Omental fat pad (tissue), 4 donors: ENCODE data around the gene CNTNAP2. TPM values are rescaled to one million over a fixed set of nuclear protein-coding genes. Genes with fewer than 3 reads are reported as not detected.

Experiments
- ATAC-seq: fragments of 150-250 bp; one replicate; pipeline ENCODE4 v1.9.1; 2016; ENCODE audit warnings: mild to moderate bottlenecking, moderate library complexity; ENCODE audit not compliant: low FRiP score
- DNase-seq: peaks from one replicate; pipeline ENCODE4 v3.0.0-alpha.2; 2019; ENCODE audit warnings: low spot score
- total RNA-seq, 4 donors: library from RNA; depleted of rRNA; stranded (reverse); fragments of >200 nt; gene quantifications; one replicate each; pipeline ENCODE4 v1.1.0, GENCODE V29; 2016
- TF ChIP-seq, protein P1 (sequence below), 3 donors: fragments of 450-650 bp; IDR thresholded peaks; one replicate each; pipeline ENCODE4 v1.5.1; 2016 to 2017; ENCODE audit warnings: antibody characterized with exemption in 3 of 3, mild to moderate bottlenecking in 3 of 3, moderate library complexity in 2 of 3

The CNTNAP2 gene
- total RNA-seq, 4 donors from 2014 or later = 0.38 to 1.5 (median 1.1) TPM; not detected in 1

DNA sequence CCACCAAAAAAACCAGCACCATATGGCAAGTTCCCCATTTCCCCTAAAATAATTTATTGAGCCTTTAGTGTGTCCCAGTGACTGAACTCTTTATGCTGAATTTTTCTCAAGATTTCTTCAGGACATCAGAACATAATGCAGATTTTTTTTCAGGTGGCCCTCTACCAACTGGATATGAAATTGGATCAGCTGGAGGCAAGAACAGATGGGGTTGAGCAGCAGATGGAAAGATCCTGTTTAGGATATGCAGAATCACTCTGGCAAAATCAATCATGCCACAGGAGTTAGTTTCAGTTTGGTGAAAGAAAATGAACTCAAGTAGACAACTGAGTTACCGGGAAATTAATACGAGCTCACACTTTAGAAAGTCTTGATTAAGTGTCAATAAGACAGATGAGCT, 1712.4 kb downstream of the CNTNAP2 start:
- TF ChIP-seq, protein P1, sequence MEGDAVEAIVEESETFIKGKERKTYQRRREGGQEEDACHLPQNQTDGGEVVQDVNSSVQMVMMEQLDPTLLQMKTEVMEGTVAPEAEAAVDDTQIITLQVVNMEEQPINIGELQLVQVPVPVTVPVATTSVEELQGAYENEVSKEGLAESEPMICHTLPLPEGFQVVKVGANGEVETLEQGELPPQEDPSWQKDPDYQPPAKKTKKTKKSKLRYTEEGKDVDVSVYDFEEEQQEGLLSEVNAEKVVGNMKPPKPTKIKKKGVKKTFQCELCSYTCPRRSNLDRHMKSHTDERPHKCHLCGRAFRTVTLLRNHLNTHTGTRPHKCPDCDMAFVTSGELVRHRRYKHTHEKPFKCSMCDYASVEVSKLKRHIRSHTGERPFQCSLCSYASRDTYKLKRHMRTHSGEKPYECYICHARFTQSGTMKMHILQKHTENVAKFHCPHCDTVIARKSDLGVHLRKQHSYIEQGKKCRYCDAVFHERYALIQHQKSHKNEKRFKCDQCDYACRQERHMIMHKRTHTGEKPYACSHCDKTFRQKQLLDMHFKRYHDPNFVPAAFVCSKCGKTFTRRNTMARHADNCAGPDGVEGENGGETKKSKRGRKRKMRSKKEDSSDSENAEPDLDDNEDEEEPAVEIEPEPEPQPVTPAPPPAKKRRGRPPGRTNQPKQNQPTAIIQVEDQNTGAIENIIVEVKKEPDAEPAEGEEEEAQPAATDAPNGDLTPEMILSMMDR (IDR thresholded peaks at IDR 0.05) = no peak

DNA sequence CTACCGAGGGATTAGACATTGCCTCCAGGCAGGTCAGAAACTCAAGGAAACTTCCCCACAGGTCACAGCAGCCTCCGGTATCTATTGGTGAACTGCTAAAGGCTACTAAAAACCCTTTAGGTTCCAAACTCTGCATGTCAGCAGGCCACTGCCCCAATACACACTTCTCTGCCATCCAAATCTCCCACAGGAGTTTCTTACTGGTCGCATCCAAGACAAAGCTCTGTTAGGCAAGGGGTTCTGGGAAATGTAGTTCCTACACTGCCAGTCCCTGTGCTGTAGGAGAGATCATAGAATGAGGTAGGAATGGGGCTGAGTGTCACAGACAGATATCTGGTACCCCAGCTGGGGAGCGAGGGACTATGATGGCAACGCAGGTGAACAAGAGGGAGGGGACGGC, 1717.0 kb downstream of the CNTNAP2 start:
- no peak for ATAC-seq
- DNase-seq = no peak
- TF ChIP-seq, protein P1 (IDR thresholded peaks at IDR 0.05) = no peak

More for the DNA sequence above, 1712.4 kb downstream of the CNTNAP2 start:
- ATAC-seq = no peak
- DNase-seq = no peak

DNA sequence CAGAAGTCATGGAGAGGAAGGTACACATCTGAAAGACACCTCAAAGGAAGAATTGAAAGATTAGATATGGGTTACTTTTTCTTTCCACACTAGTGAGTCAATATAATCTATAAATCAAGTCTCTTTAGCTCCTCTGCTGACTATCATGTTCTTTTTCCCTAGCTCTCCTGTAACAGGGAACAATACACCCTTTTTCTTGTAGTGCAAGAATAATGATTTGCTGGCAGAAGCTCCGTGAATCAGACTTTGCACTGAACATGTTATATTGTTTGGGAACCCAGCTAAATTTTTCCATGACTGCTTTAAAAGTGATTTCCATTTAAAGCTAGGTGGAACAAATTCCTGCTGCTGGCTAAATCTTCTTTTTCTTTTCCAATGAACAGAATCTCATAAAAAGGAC, 1717.4 kb downstream of the CNTNAP2 start:
- TF ChIP-seq, protein P1 (IDR thresholded peaks at IDR 0.05) = no peak
- DNase-seq = no peak
- ATAC-seq = no peak

DNA sequence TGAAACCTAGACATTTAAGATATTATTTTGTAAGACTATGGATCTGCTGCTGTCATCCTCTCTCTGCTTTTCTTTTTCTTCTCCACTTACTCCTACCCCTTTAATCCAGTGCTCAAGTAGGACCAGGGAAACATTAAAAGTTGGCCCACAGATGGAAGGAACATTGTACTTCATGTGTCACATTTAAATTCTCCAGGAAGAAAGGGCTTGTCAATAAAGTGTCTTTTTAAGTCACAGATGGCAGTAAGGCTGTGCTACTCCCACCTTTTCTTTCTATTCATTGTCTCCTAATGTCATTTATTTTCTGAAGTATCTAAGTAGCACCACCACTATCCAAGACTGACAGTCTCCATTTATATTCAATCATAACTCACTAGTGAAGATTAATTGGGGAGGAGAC, 1736.2 kb downstream of the CNTNAP2 start:
- DNase-seq = no peak
- TF ChIP-seq, protein P1 (IDR thresholded peaks at IDR 0.05) = no peak
- no peak for ATAC-seq

DNA sequence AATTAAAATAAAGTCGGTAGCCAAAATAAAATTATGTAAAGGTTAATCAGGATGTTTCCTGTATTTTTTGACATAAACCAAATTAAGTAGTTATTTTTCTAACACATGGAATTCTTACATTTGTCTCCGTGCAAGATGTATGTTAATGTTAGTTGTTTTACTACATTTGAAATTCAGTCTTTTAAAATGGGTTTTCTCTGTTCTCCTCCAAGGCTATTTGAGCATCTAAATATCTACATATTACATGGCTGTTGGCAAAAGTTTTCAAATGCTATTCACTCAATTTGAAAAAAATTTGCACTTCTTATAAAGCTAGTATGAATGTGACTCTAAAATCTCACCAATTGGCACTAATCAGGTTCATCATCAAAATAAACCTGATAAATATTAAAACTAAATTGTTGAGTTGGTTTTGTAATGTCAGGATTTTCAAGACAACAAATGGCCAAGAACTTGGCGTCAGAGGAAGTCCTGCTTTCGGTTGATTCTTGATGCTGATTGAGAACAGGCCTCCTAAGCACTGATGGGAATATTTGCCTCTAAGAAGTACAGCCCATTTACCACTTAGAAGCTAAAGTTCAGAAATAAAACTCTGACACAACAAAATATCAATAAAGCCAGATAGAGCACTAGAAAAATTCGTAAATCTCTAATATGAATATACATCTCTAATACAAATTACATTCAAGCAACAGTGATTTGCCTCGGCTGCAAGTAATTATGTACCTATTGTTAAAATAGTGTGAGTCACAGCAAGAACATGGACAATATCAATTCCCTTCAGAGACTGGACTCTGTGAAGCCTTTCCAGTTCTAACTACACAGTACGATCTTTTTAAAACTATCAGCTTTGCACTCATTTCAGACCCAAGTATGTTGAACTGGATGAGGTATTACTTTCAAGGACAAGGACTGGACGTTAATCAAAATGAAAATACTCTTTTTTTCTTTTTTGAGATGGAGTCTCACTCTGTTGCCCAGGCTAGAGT, 1740.8 kb downstream of the CNTNAP2 start:
- ATAC-seq (no peak), DNase-seq (no peak)
- TF ChIP-seq, protein P1 (IDR thresholded peaks at IDR 0.05) = no peak

DNA sequence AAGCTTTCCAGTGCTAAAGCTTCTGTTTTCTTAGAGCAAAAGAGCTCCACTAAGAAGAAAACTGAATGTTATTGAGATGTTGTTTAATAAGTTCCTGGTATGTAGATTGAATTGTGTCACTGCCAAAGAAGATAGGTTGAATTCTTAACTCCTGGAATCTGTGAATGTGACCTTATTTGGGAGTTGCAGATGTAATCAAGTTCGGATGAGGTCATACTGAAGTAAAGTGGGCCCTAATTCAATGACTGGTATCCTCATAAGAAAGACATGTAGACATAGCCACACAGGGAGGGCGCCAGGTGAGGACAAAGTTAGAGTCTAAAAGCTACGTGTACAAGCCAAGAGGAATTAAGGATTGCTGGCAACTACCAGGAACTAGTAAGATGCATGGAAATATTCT, 1741.8 kb downstream of the CNTNAP2 start:
- ATAC-seq (no peak), DNase-seq (no peak)
- TF ChIP-seq, protein P1 (IDR thresholded peaks at IDR 0.05) = no peak

DNA sequence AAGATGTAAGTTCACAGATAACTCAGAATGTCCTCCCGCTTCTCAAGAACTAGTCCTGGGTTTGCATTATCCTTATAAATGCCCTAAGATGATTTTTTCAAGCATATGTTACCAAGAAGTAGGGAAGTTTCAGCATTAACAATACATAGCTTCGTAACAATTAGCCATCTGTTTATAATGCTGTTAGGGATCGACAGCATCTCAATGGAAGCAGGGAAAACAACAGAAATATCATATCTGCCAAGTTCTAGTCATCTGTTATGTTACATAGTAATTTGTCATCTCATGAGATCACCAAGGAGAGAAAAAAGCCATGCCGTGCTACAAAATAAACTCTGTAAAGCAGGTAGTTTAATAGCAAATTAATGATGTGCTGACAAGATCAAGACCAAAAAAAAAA, 1742.4 kb downstream of the CNTNAP2 start:
- DNase-seq (no peak), ATAC-seq (no peak)
- TF ChIP-seq, protein P1 (IDR thresholded peaks at IDR 0.05) = no peak
